HepG2 (cell line): ENCODE results near the gene NOL4L. TPM values are rescaled to one million over a fixed set of nuclear protein-coding genes. Genes with fewer than 3 reads are reported as not detected.

Source experiments
- ATF7-NPFF ChIP-seq: sonication (generic); formaldehyde crosslinking; IDR thresholded peaks from 2 replicates; pipeline ENCODE4 v1.8.1; 2023; ENCODE audit warnings: mild to moderate bottlenecking, low read depth, missing genetic modification reagents, moderate library complexity
- BRCA1 ChIP-seq: sonication (generic); formaldehyde crosslinking; IDR thresholded peaks from 2 replicates; pipeline ENCODE4 v1.4.0; 2020; ENCODE audit warnings: missing genetic modification reagents
- HOMEZ ChIP-seq: IDR thresholded peaks from 2 replicates; pipeline ENCODE4 v1.6.1; 2016; ENCODE audit warnings: low read depth
- HOXA7 ChIP-seq: sonication (generic); formaldehyde crosslinking; IDR thresholded peaks from 2 replicates; pipeline ENCODE4 v1.8.1; 2022; ENCODE audit warnings: mild to moderate bottlenecking, missing genetic modification reagents, moderate library complexity
- MED1 ChIP-seq: sonication (generic); formaldehyde crosslinking; IDR thresholded peaks from 2 replicates; pipeline ENCODE4 v1.4.0; 2020; ENCODE audit warnings: missing genetic modification reagents
- PLRG1 ChIP-seq: fragments of 450-650 bp; conservative IDR thresholded peaks from 2 replicates; pipeline ENCODE4 v1.6.1; 2016
- POLR2AphosphoS5 ChIP-seq: IDR thresholded peaks from 2 replicates; pipeline ENCODE4 v1.6.1; 2012; ENCODE audit warnings: low read depth, low read length
- TCF7 ChIP-seq: sonication (generic); IDR thresholded peaks from 2 replicates; pipeline ENCODE4 v1.6.1; 2016; ENCODE audit warnings: antibody characterized with exemption, low read depth
- THAP7 ChIP-seq: sonication (generic); formaldehyde crosslinking; IDR thresholded peaks from 2 replicates; pipeline ENCODE4 v1.8.1; 2023; ENCODE audit warnings: mild to moderate bottlenecking, missing genetic modification reagents
- ZBTB2 ChIP-seq: sonication (generic); formaldehyde crosslinking; IDR thresholded peaks from 2 replicates; pipeline ENCODE4 v1.8.0; 2022; ENCODE audit warnings: low read depth, missing genetic modification reagents
- ZFP36L1 ChIP-seq: sonication (generic); formaldehyde crosslinking; IDR thresholded peaks from 2 replicates; pipeline ENCODE4 v1.8.0; 2022; ENCODE audit warnings: mild to moderate bottlenecking, missing genetic modification reagents, moderate library complexity
- ZNF20 ChIP-seq: sonication (generic); formaldehyde crosslinking; IDR thresholded peaks from 2 replicates; pipeline ENCODE4 v1.4.0; 2020; ENCODE audit warnings: mild to moderate bottlenecking, moderate library complexity, missing genetic modification reagents
- ZNF337 ChIP-seq: sonication (generic); formaldehyde crosslinking; IDR thresholded peaks from 2 replicates; pipeline ENCODE4 v1.5.1; 2020; ENCODE audit warnings: missing genetic modification reagents, low read depth, mild to moderate bottlenecking, borderline replicate concordance
- ZNF598 ChIP-seq: sonication (generic); formaldehyde crosslinking; IDR thresholded peaks from 2 replicates; pipeline ENCODE4 v1.5.1; 2020; ENCODE audit warnings: mild to moderate bottlenecking, missing genetic modification reagents, borderline replicate concordance
- ZNF703 ChIP-seq: sonication (generic); formaldehyde crosslinking; IDR thresholded peaks from 2 replicates; pipeline ENCODE4 v1.5.1; 2020; ENCODE audit warnings: missing genetic modification reagents, mild to moderate bottlenecking, moderate library complexity, borderline replicate concordance
- ZSCAN20 ChIP-seq: sonication (generic); formaldehyde crosslinking; IDR thresholded peaks from 2 replicates; pipeline ENCODE4 v1.4.0; 2020; ENCODE audit warnings: missing genetic modification reagents, mild to moderate bottlenecking, borderline replicate concordance
- ZZZ3 ChIP-seq: sonication (generic); formaldehyde crosslinking; IDR thresholded peaks from 2 replicates; pipeline ENCODE4 v1.4.0; 2020; ENCODE audit warnings: missing genetic modification reagents, mild to moderate bottlenecking, borderline replicate concordance
- polyA plus RNA-seq, 8 experiments: library from polyadenylated mRNA; depleted of rRNA in 3 of 8; stranded (reverse) in 7 of 8; unstranded in 1 of 8; fragments of >200 nt; fragmentation: Illumina TruSeq in 4 of 8; extraction: Trizol in 4 of 8; gene quantifications; 2 replicates each; pipeline versions ENCODE4 v1.2.1 to v1.2.3, GENCODE V29; 2011 to 2016; ENCODE audit warnings: low read depth in 4 of 8, missing spikeins in 1 of 8, mixed read lengths in 1 of 8; ENCODE audit not compliant: insufficient read depth in 1 of 8
- total RNA-seq, 5 experiments: library from RNA; depleted of rRNA; stranded (reverse); fragments of >200 nt; fragmentation: Illumina TruSeq; extraction: Trizol; gene quantifications; 2 replicates each; pipeline ENCODE4 v1.2.3, GENCODE V29; 2016; ENCODE audit warnings: low read depth in 1 of 5
- TF ChIP-seq, protein P1 (sequence below): sonication (generic); formaldehyde crosslinking; IDR thresholded peaks from 2 replicates; pipeline ENCODE4 v1.9.0; 2021; ENCODE audit warnings: mild to moderate bottlenecking, missing genetic modification reagents

NOL4L gene
- total and polyA plus RNA-seq, 2 of the 13 experiments (the other 11 are each of a cell fraction or from before 2014, with no cell fraction given), result 16.6 to 35.4 TPM

DNA sequence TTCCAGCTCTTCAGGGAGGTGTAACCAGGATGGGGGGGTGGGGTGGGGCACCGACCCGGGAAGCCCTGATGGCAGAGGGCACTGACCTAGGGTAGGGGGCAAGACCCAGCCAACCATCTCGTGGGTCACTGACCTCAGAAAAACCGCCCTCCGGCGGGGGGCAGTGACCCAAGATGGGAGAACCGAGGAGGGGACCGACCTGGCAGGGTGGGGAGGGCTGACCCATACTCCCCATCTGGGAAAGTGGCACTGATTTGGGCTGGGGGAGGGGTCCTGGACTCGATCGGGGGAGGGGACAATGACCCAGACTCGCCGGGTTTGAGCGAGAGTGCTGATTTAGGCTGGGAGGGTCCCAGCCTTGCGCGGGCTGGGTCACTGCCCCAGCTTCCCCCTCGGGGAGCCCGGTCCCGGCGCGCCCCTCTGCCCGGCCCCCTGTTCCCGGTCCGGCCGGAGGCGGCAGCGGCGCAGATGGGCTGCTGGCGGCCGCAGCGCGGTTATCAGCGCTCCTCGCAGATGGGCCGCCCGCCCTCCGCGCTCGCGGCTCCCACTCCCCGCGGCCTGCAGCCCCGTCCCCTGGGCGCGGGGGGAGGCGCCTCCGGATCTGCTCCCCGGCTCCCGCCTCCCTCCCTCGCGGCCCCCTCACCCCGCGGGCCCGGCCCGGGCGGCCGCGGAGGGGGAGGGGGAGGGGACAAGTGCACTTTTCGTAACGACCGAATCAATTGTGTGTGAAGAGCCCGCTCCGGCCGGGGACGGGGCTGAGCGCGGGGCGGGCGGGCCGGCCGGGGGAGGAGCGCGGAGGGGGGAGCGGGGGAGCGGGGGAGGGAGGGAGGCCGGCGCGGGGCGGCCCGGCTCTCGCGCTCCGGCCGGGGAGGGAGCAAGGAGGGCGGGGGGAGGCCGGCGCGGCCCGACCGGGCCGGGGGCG is 2.2 kb downstream of the NOL4L start (continued):
- TF ChIP-seq ZNF20 (no peak), ZFP36L1 (CRISPR knock-in tag) (no peak), ZNF703 (CRISPR knock-in tag) (no peak), ZNF337 (no peak), BRCA1 (CRISPR knock-in tag) (no peak), ZNF598 (CRISPR knock-in tag) (no peak), ATF7-NPFF (CRISPR knock-in tag) (peak; percentile 47; the same call in 1 of the 2 replicates), HOMEZ (CRISPR knock-in tag) (no peak), HOXA7 (CRISPR knock-in tag) (no peak), ZSCAN20 (CRISPR knock-in tag) (peak; percentile 83; the same call in 1 of the 2 replicates), TCF7 (no peak), PLRG1 (no peak), ZZZ3 (CRISPR knock-in tag) (0 out of 2 replicates have a peak, but pooled peaks have one; percentile 40), ZBTB2 (CRISPR knock-in tag) (peak; percentile 95), THAP7 (CRISPR knock-in tag) (0 out of 2 replicates have a peak, but pooled peaks have one; percentile 30), MED1 (CRISPR knock-in tag) (no peak; the same call in 1 of the 2 replicates), POLR2AphosphoS5 (peak; percentile 16; the same call in 1 of the 2 replicates)
- TF ChIP-seq, protein P1, sequence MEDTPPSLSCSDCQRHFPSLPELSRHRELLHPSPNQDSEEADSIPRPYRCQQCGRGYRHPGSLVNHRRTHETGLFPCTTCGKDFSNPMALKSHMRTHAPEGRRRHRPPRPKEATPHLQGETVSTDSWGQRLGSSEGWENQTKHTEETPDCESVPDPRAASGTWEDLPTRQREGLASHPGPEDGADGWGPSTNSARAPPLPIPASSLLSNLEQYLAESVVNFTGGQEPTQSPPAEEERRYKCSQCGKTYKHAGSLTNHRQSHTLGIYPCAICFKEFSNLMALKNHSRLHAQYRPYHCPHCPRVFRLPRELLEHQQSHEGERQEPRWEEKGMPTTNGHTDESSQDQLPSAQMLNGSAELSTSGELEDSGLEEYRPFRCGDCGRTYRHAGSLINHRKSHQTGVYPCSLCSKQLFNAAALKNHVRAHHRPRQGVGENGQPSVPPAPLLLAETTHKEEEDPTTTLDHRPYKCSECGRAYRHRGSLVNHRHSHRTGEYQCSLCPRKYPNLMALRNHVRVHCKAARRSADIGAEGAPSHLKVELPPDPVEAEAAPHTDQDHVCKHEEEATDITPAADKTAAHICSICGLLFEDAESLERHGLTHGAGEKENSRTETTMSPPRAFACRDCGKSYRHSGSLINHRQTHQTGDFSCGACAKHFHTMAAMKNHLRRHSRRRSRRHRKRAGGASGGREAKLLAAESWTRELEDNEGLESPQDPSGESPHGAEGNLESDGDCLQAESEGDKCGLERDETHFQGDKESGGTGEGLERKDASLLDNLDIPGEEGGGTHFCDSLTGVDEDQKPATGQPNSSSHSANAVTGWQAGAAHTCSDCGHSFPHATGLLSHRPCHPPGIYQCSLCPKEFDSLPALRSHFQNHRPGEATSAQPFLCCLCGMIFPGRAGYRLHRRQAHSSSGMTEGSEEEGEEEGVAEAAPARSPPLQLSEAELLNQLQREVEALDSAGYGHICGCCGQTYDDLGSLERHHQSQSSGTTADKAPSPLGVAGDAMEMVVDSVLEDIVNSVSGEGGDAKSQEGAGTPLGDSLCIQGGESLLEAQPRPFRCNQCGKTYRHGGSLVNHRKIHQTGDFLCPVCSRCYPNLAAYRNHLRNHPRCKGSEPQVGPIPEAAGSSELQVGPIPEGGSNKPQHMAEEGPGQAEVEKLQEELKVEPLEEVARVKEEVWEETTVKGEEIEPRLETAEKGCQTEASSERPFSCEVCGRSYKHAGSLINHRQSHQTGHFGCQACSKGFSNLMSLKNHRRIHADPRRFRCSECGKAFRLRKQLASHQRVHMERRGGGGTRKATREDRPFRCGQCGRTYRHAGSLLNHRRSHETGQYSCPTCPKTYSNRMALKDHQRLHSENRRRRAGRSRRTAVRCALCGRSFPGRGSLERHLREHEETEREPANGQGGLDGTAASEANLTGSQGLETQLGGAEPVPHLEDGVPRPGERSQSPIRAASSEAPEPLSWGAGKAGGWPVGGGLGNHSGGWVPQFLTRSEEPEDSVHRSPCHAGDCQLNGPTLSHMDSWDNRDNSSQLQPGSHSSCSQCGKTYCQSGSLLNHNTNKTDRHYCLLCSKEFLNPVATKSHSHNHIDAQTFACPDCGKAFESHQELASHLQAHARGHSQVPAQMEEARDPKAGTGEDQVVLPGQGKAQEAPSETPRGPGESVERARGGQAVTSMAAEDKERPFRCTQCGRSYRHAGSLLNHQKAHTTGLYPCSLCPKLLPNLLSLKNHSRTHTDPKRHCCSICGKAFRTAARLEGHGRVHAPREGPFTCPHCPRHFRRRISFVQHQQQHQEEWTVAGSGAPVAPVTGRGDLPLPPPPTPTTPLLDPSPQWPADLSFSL (CRISPR knock-in tag), result no peak
